Endodermal cell (in vitro differentiated cells): ENCODE measurements around the gene KCNMA1. TPM values are rescaled to one million over a fixed set of nuclear protein-coding genes. Genes with fewer than 3 reads are reported as not detected.

ENCODE experiments used
- DNase-seq: peaks from one replicate; pipeline ENCODE4 v3.0.0-alpha.2; 2017
- H3K27ac ChIP-seq: 2 replicates; pipeline ENCODE4 v1.5.1; 2013; ENCODE audit warnings: mild to moderate bottlenecking, low read depth, low read length, moderate library complexity
- H3K27me3 ChIP-seq: 2 replicates; pipeline ENCODE4 v1.6.1; 2013; ENCODE audit warnings: mild to moderate bottlenecking, low read length, moderate library complexity; ENCODE audit not compliant: insufficient read depth, control insufficient read depth, poor library complexity, severe bottlenecking
- H3K36me3 ChIP-seq: 2 replicates; pipeline ENCODE4 v1.7.0; 2013; ENCODE audit warnings: mild to moderate bottlenecking, low read length, moderate library complexity; ENCODE audit not compliant: control insufficient read depth, insufficient read depth
- H3K4me1 ChIP-seq: one replicate; pipeline ENCODE4 v1.7.0; 2013; ENCODE audit warnings: low read length; ENCODE audit not compliant: control insufficient read depth, insufficient read depth
- H3K4me3 ChIP-seq: 2 replicates; pipeline ENCODE4 v1.5.1; 2013; ENCODE audit warnings: mild to moderate bottlenecking, low read length, moderate library complexity
- H3K9ac ChIP-seq: 2 replicates; pipeline ENCODE4 v1.6.1; 2013; ENCODE audit warnings: mild to moderate bottlenecking, low read length, moderate library complexity; ENCODE audit not compliant: poor library complexity, severe bottlenecking; ENCODE audit errors: extremely low read depth
- H3K9me3 ChIP-seq: 2 replicates; pipeline ENCODE4 v1.6.1; 2013; ENCODE audit warnings: mild to moderate bottlenecking, low read length, moderate library complexity; ENCODE audit not compliant: control insufficient read depth
- H3K27ac Mint-ChIP-seq: 2 replicates; pipeline ENCODE4 v1.8.0; 2020; ENCODE audit warnings: mixed read lengths
- H3K27me3 Mint-ChIP-seq: 2 replicates; pipeline ENCODE4 v1.8.0; 2021; ENCODE audit warnings: mild to moderate bottlenecking, mixed read lengths; ENCODE audit not compliant: insufficient read depth
- H3K36me3 Mint-ChIP-seq: 2 replicates; pipeline ENCODE4 v1.8.0; 2020; ENCODE audit warnings: low read depth, mixed read lengths
- H3K4me1 Mint-ChIP-seq: 2 replicates; pipeline ENCODE4 v1.8.0; 2020; ENCODE audit warnings: mixed read lengths
- H3K4me3 Mint-ChIP-seq: 2 replicates; pipeline ENCODE4 v1.8.0; 2020; ENCODE audit warnings: mild to moderate bottlenecking, moderate library complexity, mixed read lengths
- H3K9me3 Mint-ChIP-seq: 2 replicates; pipeline ENCODE4 v1.8.0; 2020; ENCODE audit warnings: mild to moderate bottlenecking, mixed read lengths
- CTCF ChIP-seq: fragments of 200-600 bp; sonication (generic); conservative IDR thresholded peaks from 2 replicates; pipeline ENCODE4 v1.5.0; 2021; ENCODE audit warnings: antibody characterized with exemption, mild to moderate bottlenecking
- WGBS, 2 experiments: methylation state at CpG; one replicate each; pipeline versions ENCODE4 v1.1.5 to v1.1.7; 2013; ENCODE audit warnings: missing lambda C conversion rate in 2 of 2, mixed read lengths in 1 of 2; ENCODE audit not compliant: insufficient coverage in 1 of 2, insufficient read length in 1 of 2; 5-methylcytosine and 5-hydroxymethylcytosine counted together
- total RNA-seq, 2 donors: library from RNA; stranded (reverse); fragmentation: NEBNext Ultra II Directional in 1 of 2; extraction: Animal tissue kit (Norgen Biotek cat#: 25700) in 1 of 2; gene quantifications; 2 replicates in 1 of 2; 3 replicates in 1 of 2; pipeline ENCODE4 v1.2.1, GENCODE V29; 2021

KCNMA1 gene
- total RNA-seq, 2 donors from 2014 or later, result 0.55 to 1.3 TPM

GRCh38 chr10:77289790-77290189 is 347.8 kb downstream of the KCNMA1 start:
- Histone ChIP-seq H3K27ac (no peak overlapping the region), H3K9me3 (no peaks in the 10 kb centered on the region), H3K9ac (no peak overlapping the region), H3K4me1 (peaks cover 49% of the 10 kb centered on the region), H3K27me3 (peaks cover 21% of the 10 kb centered on the region), H3K36me3 (no peaks in the 10 kb centered on the region), H3K4me3 (no peak overlapping the region)
- peaks cover 63% of the 10 kb centered on the region for H3K27me3 Mint-ChIP-seq
- no peak for DNase-seq
- TF ChIP-seq CTCF, result no peak
- 88 to 100% methylated on average over 1 to 5 of the region's 5 CpGs for WGBS, 2 experiments
- no peaks in the 10 kb centered on the region for H3K36me3 Mint-ChIP-seq
- H3K27ac Mint-ChIP-seq, result no peak overlapping the region
- H3K4me3 Mint-ChIP-seq, result no peak overlapping the region
- H3K4me1 Mint-ChIP-seq, result peaks cover 82% of the 10 kb centered on the region
- no peaks in the 10 kb centered on the region for H3K9me3 Mint-ChIP-seq

- Histone ChIP-seq H3K9ac (no peak overlapping the region), H3K4me3 (no peak overlapping the region), H3K27ac (no peak overlapping the region), H3K27me3 (peaks cover 21% of the 10 kb centered on the region), H3K9me3 (no peaks in the 10 kb centered on the region), H3K4me1 (peaks cover 44% of the 10 kb centered on the region), H3K36me3 (no peaks in the 10 kb centered on the region)
- H3K4me1 Mint-ChIP-seq, result peaks cover 81% of the 10 kb centered on the region
- H3K27ac Mint-ChIP-seq, result peak overlapping the region; percentile 56
- no peak overlapping the region for H3K4me3 Mint-ChIP-seq
- H3K27me3 Mint-ChIP-seq, result peaks cover 64% of the 10 kb centered on the region
- DNase-seq, result peak; percentile 77
- WGBS, 2 experiments, result 52% methylated on average over 3 of the region's 3 CpGs; no CpG with 5 or more reads in 1 of the 2 experiments
- no peaks in the 10 kb centered on the region for H3K9me3 Mint-ChIP-seq
- no peaks in the 10 kb centered on the region for H3K36me3 Mint-ChIP-seq
- no peak for TF ChIP-seq CTCF
Observed at GRCh38 chr10:77289027-77289501, 348.5 kb downstream of the KCNMA1 start.

- Mint-ChIP-seq H3K4me1 (peaks cover 72% of the 10 kb centered on the region), H3K27me3 (peaks cover 62% of the 10 kb centered on the region), H3K27ac (no peak overlapping the region), H3K36me3 (no peaks in the 10 kb centered on the region), H3K4me3 (peak overlapping the region; percentile 2), H3K9me3 (no peaks in the 10 kb centered on the region)
- Histone ChIP-seq H3K9me3 (no peaks in the 10 kb centered on the region), H3K36me3 (no peaks in the 10 kb centered on the region), H3K9ac (no peak overlapping the region), H3K4me1 (peaks cover 41% of the 10 kb centered on the region), H3K27ac (no peak overlapping the region), H3K27me3 (peaks cover 21% of the 10 kb centered on the region), H3K4me3 (peak overlapping the region; percentile 9)
- TF ChIP-seq CTCF, result no peak
- peak; percentile 68 for DNase-seq
- 40 to 76% methylated on average over 2 of the region's 2 CpGs for WGBS, 2 experiments
Observed at GRCh38 chr10:77287647-77288120, 349.9 kb downstream of the KCNMA1 start.
